GM19463 (cell line): ENCODE measurements around the gene LLCFC1.

Experiments
- ATAC-seq: cut with Tn5 transposase; IDR thresholded peaks from one replicate; pipeline ENCODE4 v1.9.1; 2021; ENCODE audit warnings: mild to moderate bottlenecking, moderate library complexity; ENCODE audit not compliant: unreplicated experiment

LLCFC1 gene

DNA sequence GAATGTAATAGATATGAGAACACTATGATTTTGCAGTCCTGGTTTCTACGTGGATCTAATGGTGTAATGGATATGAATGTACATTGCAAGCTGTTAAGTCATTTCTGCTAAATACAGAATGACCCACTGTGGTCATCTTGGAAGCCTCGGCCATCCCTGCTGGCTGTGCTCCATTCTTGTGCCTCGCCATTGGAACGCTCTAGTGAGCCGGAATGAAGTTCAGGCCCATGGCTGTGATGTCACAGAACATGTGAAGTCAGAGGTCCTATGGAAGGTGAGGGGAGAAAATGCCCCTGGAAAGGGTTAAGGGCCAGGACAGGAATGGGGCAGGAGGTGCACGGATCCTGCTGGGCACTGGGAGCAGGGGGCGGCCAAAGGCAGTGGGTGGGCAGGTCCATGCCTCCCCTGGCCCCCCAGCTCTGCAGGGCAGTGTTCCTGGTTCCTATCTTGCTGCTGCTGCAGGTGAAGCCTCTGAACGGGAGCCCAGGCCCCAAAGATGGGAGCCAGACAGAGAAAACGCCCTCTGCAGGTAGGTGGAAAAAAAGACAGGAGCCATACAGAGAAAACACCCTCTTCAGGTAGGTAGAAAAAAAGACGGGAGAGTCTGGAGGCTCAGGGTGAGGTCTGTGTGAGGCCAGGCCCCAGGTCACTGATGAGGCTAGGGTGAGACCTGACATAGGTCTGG, at the start of gene LLCFC1:
LLCFC1 (plus strand) TSS at position 259 of the 685 bp plus-strand sequence; CDS start at position 397, 138 bp downstream.
- ATAC-seq, result no peak

DNA sequence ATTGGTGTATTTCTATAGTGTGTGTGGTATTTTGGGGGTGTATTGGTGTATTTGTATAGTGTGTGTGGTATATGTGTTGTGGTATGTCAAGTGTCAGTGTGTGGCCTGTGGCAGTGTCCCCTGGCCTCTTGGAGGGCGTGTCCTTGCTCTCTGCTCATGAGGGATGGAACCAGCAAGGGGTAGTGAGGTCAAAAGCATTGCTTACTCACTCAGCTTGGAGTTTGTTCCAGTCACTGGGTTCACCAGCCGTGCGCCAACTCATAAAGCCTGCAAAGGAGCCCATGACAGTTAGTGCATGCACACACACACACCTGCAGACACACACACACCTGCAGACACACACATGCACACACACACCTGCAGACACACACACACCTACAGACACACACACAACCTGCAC, 49.5 kb upstream of the LLCFC1 start:
- ATAC-seq, result no peak

DNA sequence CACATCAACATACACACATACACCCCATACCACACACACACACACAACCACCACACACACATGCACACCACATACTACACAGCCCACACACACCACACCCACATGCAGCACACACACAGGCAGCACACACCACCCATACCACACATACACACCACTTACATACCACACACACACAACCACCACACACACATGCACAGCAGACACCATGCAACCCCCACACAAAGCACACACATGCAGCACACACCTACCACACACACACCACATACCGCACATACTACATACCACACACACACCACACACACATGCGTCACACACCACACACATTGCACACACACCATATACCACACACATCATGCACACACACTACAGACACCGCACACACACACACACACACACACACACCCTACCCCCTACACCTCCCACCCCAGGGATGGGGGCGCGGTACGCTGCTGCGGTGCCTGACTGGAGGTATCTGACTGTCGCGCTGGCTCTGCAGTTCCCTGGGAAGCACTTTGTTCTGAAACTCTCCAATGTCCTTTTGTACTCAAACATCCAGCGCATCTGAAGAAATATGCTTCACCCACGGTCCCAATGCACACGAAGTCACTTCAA, 48.3 kb upstream of the LLCFC1 start:
- no peak for ATAC-seq

DNA sequence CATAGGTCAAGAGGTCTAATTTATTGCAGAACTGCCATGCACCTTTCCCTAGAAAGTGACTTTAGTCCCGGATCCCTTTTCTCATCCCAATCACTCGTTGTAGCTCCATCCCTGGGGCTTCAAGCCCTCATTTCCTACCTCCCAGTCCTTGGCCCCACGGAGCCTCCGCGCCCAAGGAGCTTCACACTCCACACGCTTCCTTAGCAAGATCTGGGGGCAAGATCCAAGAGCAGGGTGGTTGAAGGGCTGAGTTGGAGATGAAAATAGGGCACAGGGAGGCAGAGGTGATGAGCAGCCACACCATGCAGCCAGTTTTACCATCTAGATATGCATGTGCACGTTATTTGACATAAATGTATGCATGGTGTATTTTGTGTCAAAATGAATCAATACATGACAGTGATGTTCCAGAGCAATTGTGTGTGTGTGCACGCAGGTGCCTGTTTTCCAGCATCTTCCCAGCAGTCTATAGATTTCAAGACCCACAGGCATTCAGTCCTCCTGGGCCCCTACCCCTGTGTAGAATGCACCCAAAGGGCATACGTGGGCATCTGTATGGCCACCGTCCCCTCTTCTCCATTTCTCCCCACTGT, 47.7 kb upstream of the LLCFC1 start:
- ATAC-seq, result no peak

DNA sequence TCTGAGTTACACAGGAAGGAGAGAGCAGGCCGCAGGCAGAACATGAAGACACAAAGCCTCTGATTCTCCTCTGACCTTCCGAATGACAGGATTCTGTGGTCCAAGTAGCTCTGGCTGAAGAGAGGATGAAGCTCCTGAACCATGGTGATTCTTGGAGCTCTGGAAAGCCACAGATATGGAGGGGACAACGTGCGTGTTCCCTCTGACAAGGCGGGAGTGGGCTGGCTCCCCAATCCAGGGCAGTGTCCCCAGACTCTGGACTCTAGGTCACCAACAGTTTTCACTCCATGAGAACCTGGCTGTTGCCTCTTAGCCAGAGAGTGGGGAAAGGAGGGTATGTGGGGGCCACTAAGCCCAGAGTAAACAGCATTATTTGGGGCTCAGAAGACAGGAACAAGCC, 46.3 kb upstream of the LLCFC1 start:
- ATAC-seq, result no peak

DNA sequence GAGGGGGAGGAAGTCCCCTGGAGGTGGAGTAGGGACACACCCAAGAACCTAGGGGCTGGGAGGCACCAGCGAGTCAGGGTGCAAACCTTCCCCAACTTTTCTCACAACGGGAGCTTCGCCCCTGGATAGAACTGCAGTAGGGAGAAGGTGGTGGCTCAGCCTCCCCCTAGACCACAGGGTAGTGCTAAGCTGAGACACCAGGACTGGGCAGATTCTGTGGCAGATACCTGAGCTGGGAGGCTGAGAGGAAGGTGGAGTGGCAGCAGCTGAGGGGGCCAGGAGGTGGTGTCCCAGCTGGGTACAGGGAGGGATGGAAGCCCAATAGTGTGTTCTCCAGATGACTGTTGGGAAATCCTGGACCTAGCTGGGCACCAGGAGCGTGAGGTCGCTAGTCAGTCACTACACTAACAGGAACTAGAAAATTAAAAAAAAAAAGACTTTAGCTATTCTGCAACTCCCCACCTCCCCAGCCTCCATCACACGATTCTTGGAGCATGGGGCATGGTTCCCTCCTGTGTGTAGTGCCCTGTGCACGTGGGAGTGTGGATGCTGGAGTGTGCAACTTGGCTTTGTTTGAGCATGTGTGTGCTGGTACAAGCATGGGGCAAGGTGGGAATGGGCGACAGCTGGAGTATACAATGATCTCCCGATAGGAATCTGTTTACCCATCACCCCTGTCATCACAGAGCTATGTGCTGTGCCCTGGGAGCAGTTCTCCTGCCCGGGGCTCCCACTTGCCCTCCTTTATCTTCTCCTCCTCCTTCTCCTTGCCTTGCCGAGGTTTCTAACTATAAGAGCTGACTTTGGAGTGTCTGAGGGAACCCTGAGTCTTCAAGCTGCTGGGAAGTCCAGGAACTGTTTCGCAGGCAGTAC, 44.9 kb upstream of the LLCFC1 start:
- ATAC-seq, result no peak

DNA sequence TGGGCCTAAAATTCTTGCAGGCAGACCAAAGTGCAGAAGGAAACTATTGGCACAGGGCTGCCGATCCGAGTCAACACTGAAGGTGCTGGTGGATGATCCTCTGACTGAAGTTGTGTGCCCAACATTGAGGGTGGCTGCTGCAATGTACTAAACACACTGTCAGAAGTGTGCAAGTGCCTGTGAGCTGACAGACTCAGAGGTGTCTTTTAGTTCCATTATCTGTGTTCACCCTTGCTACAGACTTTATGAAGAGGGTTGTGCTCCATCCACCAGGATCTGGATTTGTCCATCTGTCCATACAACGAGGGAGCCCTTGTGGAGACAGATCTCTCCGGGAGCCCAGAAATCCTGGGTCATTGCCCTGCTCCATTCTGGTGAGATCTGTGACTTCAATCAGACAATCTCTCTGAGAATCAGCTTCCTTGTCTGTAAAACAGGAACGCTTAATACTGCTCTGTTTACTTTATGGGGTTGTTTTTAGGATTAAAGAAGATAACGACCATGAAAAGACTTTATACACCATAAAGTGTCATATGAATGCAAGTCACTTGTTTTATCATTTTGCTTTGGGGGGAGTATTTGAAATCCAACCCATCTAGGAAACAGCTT, 44.2 kb upstream of the LLCFC1 start:
- no peak for ATAC-seq

DNA sequence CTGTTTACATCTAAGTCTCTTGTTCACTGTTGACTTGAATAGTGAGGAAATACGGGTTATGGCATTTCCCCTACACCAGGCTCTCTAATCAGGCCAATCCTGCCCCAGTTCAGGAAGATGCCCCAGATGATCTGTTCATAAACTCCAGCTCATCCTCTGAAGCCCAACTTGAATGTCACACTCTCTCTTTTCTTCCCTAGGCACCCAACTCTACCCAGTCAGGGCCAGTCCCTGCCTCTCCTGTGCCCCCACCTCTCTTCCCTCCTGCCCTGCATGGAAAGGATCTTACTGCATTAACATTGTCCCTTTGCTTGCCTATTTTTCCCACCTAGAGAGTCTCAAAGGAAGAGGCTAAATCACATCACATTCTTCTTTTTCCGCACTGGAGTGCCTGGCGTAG, 43.1 kb upstream of the LLCFC1 start:
- ATAC-seq, result no peak

DNA sequence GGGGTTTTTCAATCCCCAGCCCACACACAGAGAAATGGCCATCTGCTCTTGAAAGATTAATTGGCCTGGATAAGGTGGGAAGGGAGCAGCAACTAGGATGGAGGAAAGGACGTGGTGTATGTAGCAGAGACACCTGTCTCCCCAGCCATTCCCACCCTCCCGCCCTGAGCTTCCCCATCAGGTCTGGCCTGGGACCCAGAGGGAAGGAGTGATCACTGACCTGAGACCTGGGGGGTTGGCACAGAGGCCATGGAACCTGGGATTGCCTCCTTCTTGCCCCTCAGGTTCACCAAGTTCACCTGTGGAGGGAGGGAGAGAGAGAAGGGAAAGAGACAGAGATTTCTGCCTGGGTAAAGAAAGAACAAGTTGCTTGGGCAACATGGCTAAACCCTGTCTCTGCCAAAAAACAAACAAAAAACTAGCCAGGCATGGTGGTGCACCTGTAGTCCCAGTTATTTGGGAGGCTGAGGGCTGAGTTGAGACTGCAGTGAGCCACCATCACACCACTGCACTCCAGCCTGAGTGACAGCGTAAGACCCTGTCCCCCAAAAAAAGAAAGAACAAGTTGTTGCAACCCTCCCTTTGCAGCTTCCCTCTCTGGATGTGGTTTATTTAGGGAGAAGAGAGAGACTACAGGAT, 42.4 kb upstream of the LLCFC1 start:
- ATAC-seq, result no peak

DNA sequence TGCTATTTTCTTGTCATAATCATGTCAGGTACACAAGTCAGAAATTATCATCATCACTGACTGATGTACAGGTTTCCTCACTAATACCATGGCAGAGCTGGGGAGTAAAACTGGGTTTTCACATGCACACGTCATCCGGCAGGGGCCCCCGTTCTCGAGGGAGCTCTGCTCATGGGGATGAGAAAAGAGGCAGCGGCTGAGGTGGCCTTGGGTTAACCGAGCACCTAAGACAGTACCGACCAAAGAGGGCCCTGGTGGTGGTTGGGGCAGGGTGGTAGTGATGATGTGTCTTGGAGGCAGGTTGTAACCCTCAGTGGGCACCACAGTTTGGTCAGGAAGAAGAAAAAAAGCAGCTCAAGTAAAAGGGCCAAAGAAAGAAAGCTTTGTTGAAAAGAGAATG, 41.6 kb upstream of the LLCFC1 start:
- no peak for ATAC-seq

DNA sequence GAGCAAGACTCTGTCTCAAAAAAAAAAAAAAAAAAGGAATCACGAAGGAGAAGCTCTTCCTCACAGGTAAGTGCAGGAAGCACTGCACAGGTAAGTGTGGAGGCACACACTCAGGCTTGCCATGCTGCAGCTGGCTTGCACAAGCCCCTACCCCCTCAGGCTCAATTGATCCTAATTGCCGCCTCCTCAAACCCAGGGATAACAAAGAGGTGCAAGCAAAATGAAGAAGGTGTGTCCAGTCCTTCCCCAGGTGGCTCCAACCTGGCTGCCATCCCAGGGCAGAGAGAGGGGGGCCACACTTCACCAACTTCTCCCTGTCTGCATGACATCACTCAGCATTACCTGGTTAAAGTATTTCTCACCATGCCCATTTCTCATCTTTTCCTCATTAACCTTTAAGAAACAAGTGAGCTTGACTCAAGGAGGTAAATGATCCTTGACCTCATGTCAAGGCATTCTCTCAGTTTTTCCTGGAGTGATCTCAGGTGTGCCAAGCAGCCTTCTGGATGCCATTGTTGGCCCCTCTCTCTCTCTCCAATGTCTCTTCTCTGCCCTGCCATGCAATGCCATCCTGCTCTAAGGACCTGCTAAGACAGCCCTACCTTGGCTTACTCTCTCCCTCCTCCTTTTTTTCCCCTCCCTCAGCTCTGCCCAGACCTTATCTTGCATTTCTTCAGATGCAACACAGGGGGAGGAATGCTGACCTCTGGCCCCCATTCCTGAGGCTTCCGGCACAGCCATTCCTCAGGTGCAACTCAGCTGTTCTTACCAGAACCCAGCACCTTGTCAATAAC, 40.7 kb upstream of the LLCFC1 start:
- ATAC-seq, result no peak

DNA sequence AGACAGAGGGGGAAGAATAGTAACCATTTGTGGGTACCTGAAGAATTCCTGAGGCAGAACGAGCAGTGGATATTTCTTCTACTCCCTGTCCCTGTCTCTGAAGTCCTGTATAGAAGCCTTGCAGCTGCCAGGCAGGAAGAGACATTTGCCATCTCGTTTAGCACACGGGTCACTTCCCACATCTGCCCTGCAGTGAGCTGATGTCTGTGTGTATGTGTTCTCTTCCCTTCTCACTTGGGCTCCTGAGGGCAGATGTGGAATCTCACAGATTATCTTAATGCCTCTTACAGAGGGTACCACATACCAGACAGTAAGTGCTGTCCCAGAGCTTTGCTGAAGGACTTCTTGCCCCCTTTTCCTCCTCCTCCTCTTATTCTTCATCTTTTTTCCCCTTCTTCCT, 39.6 kb upstream of the LLCFC1 start:
- no peak for ATAC-seq

DNA sequence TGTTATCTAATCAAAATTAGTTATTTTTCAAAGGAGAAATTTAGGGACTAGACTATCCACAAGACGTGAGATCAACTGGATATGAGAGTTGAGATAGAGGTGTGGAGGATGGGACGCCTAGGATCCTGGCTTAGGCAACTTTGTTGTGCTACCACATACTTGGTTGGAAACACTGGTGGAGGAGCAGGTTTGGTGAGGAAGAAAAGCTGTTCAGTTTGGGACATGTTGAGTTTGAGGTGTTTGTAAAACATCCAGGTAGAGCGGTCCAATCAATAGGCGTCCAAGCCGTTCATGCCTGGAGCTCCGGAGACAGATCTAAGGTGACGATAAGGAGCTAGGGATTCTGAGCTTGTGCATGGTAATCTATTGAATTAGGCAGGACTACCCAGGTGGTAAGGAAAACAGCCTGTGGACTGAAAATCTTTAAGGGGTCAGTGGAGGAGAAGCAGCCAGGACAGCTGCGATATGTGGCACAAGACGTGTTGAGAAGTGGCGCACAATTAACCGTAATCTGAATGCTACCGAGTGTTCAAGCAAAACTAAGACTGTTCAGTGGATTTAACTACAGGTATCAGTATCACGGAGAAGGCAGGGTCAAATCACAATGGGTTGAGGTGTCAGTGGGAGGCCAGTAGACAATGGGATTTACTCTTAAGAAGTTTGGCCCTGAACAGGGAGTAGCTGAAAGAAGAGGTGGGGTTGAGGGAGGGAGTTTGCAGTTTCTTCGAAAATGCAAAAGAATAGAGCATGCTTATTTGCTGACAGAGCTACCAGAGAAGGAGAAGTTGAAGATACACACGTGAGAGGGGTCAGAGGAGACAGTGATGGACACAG, 37.6 kb upstream of the LLCFC1 start:
- ATAC-seq, result no peak

DNA sequence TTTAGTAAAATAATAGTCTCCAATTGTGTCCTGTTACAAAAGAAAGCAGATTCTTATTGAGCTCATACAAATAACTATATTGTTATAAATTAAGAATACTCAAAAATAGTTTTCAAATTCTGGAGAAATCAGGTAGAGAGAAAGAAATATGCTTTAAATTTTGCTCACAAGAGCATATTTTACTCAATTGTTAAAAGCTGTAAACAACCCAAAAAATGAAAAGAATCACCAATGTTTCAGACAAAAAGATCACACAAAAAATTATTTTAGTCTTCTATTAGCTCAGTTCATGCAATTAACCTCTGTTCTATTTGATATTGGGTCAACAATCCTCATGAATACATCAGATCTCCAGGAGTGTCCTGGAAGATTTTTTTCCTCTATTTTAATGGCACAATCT, 35.2 kb upstream of the LLCFC1 start:
- no peak for ATAC-seq

DNA sequence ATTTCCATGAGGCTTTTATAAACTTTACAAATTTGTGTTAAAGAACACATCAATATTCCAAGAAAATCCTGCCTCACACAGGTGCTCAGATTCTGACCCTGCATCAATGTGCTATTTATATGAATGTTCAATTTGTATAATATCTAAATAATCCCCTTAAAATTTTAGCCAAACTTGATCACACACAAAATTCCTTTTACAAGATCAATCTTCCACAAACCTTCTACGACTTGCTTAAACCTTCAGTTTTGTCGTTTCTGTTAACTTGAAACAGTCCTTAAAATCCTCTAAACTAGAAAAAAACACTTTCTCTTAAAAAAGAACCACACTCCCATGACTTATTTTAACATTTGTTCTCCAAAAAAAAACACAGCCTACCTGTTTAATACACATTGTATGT, 33.5 kb upstream of the LLCFC1 start:
- no peak for ATAC-seq

DNA sequence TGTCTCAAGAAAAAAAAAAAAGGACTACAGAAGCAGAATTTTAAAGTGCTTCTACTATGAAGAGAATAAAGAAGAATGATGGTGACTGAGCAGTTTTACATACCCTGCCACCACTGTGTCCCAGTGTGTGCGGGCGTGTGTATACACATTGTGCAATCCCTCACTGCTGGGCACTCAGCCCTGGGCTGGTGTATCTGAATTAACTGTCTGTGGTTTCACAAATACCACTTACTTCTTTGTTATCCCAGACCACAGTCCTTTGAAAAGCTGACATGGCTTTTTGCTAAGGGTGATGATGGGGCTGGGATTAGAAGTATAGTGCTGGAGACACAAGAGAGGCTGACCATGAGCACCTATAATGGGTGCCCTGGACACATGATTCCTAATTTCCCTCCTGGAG, 32.6 kb upstream of the LLCFC1 start:
- ATAC-seq, result no peak

DNA sequence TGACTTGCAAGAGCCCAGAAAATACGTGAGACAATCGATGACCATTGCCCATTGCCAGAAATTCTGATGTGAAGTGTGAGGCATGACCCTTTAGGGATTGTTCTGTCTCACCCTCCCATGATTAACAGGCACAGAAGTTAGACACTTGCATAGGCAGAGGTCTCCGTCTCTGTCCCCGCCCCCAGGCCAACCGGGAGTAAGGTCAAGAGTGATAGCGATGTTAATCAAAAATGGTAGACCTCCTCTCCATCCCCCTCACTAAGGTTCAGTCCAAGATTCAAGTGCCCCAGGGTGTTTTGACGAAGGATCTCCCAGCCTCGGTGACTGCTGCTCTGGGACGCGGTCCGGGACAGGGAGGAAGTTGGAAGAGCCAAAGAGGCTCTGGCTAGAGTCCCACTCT, 31.0 kb upstream of the LLCFC1 start:
- no peak for ATAC-seq

DNA sequence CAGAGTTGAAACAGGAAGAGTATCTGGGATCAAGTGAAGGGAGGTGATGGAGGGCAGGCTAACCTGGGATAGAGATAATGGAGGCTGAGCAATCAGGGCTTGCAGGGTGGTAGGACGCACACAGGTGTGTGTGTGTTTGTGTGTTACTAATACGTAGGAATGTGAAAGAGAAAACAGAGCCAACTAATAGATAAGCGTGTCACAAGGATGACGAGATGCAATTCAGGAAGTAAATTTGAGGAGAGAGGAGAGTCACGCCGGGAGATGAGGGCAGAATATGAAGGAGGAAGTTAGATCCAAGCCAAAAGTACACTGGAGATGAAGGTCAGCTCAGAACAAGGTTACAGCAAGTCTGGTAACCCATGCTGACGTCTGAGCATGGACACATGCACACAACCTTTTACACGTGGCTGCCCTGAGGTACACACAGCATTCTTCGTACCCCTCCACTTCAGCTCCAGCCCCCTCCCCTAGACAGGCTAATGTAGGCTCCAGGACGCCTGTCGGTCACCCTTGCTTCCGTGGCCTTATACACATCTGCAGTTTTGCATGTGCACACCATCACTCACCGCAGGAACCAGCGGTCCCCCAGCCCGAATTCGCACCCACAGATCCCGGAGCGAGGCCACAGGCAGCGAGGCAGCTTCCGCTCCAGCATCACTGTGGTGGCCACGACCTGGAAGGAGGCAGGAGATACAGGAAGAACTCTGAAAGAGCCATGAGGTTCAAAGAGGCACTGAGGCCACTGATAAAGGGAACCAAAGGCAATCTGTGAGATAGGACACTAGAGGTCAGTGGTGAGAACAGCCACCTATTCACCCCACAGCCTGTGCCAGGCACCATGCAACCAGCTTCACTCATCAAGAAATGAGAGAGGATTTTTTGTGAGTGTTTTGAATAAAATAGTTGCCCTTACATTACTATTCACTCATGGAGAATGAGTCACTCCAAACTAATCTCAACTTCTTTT, 30.1 kb upstream of the LLCFC1 start:
- ATAC-seq, result no peak
